GM19035 (cell line): Measurements from ENCODE around the gene POLR3E.

ENCODE experiments used
- ATAC-seq: cut with Tn5 transposase; IDR thresholded peaks from one replicate; pipeline ENCODE4 v1.9.1; 2021; ENCODE audit not compliant: unreplicated experiment

Gene POLR3E, protein sequence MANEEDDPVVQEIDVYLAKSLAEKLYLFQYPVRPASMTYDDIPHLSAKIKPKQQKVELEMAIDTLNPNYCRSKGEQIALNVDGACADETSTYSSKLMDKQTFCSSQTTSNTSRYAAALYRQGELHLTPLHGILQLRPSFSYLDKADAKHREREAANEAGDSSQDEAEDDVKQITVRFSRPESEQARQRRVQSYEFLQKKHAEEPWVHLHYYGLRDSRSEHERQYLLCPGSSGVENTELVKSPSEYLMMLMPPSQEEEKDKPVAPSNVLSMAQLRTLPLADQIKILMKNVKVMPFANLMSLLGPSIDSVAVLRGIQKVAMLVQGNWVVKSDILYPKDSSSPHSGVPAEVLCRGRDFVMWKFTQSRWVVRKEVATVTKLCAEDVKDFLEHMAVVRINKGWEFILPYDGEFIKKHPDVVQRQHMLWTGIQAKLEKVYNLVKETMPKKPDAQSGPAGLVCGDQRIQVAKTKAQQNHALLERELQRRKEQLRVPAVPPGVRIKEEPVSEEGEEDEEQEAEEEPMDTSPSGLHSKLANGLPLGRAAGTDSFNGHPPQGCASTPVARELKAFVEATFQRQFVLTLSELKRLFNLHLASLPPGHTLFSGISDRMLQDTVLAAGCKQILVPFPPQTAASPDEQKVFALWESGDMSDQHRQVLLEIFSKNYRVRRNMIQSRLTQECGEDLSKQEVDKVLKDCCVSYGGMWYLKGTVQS

GRCh38 chr16:22297114-22297870 lies at the start of gene POLR3E:
Gene POLR3E, plus strand, starts transcription at chr16:22297409. Its CDS starts 5,560 bp downstream, at chr16:22302969.
- ATAC-seq, result peak; percentile 86

GRCh38 chr16:22250522-22250921 lies 46.7 kb upstream of the POLR3E start:
- no peak for ATAC-seq

DNA sequence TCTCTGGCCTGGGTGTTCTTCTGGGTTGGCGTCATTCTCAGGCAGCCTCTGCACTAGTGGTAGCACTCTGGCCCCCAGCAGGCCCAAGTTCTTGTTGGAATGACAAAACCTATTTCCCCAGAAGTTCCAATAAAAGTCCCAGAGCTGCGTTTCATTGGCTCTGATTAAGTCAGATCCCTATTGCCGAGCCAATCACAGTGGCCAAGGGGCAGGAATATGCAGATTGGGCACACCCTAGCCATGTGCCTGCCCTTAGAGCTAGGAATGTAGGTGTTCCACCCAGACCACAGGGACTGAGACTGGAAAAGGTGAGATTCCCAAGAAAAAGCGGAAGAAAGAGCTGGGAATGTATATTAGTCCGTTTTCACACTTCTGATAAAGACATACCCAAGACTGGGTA lies 44.9 kb upstream of the POLR3E start:
- no peak for ATAC-seq

DNA sequence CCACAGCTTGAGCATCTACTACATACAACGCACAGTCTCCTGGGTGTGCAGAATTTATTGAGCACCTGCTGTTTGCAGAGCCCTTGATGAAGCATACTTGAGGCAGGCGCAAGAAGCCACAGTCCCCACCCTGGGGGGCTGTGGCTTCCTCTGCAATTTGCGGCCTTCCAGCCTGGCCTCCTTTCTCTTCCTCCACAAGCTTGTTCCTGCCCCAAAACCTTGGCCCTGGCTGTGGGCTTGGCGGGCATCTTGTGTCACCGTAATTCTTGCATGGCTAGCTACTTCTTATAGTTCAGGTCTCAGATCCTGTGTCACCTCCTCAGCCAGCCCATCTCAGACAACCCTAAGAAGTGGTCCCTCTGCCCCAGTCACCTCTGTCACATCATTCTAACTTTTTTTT lies 43.9 kb upstream of the POLR3E start:
- no peak for ATAC-seq

DNA sequence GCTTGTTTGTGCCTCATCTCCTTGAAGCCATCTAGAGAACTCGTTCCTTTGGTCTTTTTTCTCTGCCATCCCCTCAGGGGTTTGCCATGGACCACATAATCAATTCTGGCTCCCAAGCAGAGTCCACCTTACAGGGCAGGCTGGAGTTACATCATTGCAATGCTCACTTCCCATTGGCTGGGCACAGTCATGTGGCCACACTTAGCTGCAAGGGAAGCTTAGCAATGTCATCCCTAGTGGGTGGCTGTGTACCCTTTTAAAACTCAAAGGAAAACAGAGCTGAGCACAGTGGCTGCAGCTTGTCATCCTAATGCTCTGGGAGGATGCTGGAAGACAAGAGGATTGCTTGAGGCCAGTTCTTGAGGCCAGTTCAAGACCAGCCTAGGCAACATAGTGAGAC lies 41.9 kb upstream of the POLR3E start:
- no peak for ATAC-seq

DNA sequence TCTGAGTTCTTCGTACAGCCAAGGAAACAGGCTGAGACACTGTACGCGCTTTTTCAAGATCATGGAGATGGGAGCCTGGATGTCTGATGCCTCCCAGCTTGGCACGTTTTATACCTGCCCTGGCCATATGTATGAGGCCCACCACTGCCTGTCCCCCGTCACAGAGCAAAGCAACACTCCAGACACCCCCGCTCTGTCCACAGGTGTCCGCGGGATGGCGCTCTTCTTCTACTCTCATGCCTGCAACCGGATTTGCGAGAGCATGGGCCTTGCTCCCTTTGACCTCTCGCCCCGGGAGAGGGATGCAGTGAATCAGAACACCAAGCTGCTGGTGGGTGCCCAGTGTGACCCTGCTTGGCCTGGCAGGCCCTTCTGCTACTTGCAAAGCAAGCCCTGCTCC lies 39.8 kb upstream of the POLR3E start:
- no peak for ATAC-seq

- no peak for ATAC-seq
Measured at GRCh38 chr16:22260490-22260889, 36.7 kb upstream of the POLR3E start.

DNA sequence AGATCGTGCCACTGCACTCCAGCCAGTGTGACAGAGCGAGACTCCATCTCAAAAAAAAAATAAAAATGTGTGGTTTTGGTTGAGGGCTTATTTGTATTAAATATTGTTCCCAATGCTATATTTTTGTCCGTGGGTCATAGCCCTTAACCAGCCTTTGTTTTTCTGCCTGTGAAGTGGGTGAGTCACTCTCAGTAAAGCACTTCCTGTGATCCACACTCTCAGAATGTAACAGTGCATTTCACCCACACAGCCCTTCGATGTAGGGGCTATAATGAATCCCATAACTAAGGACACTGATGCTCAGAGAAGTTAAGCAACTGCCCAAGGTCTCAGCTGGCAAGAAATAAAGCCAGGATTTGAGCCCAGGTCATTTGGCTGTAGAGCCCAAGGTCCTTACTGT lies 34.7 kb upstream of the POLR3E start:
- ATAC-seq, result no peak

DNA sequence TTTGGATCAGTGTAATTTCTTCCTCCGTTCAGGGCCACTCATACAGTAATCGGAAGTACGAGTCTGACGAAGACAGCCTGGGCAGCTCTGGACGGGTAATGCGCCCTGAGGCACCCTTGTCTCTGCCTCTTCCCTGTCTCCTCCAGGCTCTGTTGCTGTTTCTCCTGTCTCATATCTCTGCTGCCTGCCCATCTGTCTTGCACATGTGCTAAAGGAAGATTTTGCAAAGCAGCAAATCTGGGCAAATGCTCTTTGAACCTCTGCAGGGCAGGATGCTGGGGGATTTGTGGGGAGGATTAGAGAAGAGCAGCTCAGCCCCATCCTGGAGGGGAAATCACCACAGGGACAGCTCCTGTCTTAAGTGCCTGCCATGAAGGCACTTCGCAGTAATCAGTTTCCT lies 32.4 kb upstream of the POLR3E start:
- no peak for ATAC-seq

DNA sequence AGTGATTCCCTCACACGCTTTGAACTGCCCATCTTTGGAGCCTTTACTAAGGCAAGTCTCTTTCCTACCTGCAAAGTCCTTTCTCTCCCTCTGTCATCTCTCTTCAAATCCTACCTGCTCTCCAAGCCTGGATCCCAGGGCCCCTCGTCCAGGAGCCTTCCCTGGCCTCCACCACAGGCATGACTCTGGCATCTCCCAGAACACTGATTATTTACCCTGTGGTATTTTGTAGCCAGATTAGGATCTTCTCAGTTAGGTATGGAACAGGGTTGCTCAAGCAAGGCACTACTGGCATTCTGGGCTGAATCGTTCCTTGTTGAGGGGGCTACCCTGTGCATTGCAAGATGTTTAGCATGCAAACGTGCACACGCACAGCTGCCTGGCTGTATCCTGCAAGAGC lies 31.9 kb upstream of the POLR3E start:
- ATAC-seq, result no peak

- ATAC-seq, result no peak
Measured at GRCh38 chr16:22266546-22266945, 30.7 kb upstream of the POLR3E start.

GRCh38 chr16:22267764-22268163 lies 29.4 kb upstream of the POLR3E start:
- no peak for ATAC-seq

GRCh38 chr16:22270525-22270924 lies 26.7 kb upstream of the POLR3E start:
- ATAC-seq, result no peak

DNA sequence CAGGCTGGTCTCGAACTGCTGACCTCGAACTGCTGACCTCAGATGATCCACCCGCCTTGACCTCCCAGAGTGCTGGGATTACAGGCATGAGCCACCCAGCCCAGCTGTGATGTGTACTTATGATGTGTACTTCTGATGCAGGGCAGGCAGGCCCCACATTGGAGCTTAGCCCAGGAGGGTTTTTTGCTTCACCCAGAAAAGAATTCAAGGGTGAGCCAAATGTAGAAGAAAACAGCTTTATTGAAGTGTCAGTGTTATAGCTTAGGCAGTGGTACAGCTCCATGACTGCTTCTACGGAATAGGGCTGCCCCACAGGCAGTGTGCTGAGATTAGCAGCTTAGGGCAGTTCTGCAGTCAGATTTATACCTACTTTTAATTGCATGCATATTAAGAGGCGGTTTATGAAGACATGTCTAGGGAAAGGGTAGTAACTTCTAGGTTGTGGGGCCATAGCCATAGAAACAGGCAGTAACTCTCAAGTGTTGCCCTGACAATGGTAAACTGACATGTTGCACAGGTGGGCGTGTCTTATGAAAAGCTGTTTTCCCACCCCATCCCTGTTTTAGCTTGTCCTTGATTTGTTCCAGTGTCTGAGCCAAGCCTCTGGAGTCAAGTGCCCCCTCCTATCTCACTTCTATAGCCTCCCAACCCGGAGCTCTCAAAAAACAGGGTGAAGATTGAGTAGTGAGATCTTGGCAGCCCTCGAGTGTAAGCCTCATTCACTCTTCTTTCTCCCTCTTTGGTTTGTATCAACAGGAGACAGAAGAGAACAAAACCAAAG lies 24.1 kb upstream of the POLR3E start:
- no peak for ATAC-seq

- ATAC-seq, result no peak
Measured at GRCh38 chr16:22274916-22275315, 22.3 kb upstream of the POLR3E start.

DNA sequence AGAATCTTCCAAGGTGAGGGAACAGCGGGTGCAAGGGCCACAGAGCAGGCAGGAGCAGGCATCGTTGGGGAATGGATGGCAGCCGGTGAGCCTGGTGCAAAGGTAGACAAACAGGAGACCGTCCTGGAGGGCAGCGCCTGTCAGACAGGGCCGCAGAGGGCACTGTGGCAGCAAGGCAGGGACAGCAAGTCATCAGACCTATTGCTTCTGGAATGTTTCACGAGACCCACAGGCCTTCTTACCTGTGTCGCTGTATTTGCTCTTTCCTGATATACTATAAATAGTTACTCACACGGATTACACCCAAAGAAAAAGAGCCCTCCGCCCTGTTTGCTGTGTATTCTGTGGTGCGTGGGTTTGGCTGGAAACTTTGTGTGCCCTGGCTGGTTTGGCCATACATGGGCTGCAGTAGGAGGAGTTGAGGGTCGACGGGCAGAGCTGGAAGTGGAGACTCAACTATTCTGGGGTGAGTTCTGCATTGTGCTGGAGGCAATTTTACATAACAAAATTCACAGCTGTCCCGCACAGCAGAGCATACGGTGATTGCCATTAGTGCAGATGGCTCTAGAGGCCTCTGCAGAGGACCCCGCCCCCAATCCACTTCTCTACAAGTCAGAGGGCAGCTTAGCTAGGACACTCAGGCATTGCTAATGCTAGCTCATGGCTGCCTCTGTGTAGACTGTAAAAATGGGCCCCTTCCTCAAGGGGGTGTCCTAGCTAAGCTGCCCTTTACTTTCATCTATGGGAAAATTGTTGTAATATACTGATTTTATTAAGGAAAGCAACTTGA lies 18.6 kb upstream of the POLR3E start:
- ATAC-seq, result no peak

- no peak for ATAC-seq
Measured at GRCh38 chr16:22282254-22282892, 14.8 kb upstream of the POLR3E start.

DNA sequence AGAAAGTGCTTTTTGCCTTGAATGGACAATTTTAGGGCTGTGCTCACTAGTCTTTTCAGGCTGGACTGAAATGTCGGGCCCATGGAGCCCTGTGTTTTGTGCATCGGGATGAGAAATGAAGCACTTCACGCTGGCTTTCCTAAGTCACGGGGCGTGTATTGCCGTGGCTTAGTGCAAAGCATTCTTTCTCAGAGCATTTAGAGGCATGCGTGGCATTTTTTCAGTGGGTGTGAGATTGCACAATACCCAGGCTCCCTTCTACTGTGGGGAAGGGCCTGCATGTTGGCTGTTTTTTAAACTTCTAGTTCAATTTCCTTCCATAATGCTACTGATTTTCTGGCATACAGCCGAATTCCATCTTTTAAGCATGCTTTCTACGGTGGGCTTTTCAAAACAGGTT lies 12.6 kb upstream of the POLR3E start:
- no peak for ATAC-seq

DNA sequence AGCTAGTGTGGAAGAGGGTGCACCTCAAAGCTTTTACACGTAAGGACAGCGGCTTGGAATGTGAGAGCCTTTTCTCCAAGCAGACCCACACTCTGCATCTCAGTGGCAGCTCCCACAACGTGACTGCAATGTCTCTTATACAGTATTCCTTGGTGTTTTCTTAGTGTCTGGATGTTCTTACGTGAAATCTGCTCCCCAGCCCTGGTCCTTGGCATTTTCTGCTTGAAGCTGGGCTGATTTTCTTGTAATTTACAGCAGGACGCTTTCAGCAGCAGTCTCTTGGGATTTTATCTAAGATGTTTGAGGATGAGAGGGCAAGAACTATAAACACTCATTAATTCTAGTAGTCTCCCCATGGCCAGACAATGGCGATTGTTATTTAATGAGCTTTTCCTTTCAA lies 12.1 kb upstream of the POLR3E start:
- no peak for ATAC-seq

DNA sequence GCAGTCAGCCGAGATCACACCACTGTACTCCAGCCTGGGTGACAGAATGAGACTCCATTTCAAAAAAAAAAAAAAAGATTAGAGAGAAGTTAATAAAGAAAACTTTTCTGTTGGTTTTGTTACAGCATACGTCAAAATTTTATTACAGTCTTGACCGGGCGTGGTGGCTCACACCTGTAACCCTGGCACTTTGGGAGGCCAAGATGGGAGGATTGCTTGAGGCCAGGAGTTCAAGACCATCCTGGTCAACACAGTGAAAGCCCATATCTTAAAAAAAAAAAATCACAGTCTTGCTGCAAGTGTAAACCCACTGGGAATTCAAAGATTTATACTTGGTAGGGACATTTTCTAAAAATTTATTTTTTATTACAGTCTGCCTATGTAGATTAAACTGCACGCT lies 6.2 kb upstream of the POLR3E start:
- ATAC-seq, result no peak
